ENCODE measurements around the gene NDST4. TPM values are rescaled to one million over a fixed set of nuclear protein-coding genes. Genes with fewer than 3 reads are reported as not detected.
"Not testable (repeated sequence)": the region's sequence is repeated elsewhere in the genome, so short reads cannot be mapped to it uniquely, and the experiment has no call there.

The NDST4 gene
- total and polyA plus RNA-seq, 10 donors: 0.06 to 7.7 (median 1.3) TPM; not detected in 2

DNA sequence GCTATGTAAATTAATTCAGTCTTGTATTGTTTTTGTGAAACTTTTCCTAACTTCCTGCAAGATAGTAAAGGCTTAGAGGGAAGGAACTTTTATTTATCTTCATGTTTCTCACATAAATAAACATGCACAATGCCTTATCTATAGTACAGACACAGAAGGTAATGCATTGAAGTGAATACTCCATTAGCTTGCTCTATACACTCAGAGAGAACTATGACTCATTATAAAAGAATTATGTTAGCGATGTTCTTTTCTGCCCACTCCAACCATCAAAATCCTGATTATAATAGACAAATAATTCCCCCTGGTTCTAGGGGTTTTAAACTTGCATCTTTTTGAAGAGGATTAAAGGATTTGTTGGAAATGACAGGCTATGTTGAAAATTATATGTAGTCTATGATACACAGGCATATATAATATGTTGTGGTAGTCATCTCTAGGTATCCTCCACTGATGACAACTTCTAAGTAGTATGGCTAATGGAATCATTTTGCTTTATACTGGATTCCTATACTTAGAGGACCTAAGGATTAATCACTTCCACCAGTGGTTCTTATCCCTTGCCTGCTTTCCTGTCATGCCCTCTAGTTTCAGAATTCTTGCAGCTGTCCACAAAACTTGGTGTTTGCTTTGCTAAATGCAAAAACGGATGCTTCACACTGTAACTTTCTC is 115.7 kb downstream of the NDST4 start:
- no peak for TF ChIP-seq CTCF (IDR thresholded peaks at IDR 0.05 in 8 of 11, conservative IDR thresholded peaks at IDR 0.05 in 3 of 11)
- TF ChIP-seq POLR2AphosphoS5 (IDR thresholded peaks at IDR 0.05): no peak
- no peak for TF ChIP-seq POLR2A (IDR thresholded peaks at IDR 0.05)
- H3K4me3 ChIP-seq: no peak overlapping the region
- no peaks in the 10 kb centered on the region for H3K9me3 ChIP-seq
- H3K27ac ChIP-seq: no peak overlapping the region
- intact Hi-C loops (cut with DNase I; ENCODE audit: low total_unique reads): no loop called here
- H3K36me3 ChIP-seq: no peaks in the 10 kb centered on the region
- no peak for DNase-seq
- H3K27me3 ChIP-seq (replicated peaks in 1 of 7): no peaks in the 10 kb centered on the region
- H3K4me1 ChIP-seq: no peaks in the 10 kb centered on the region
- WGBS, 5 donors: 58 to 77% (median 75%) methylated on average over 2 of the region's 2 CpGs

- no peaks in the 10 kb centered on the region for H3K4me1 ChIP-seq
- no peak overlapping the region for H3K27ac ChIP-seq
- no peak overlapping the region for H3K4me3 ChIP-seq
- no peaks in the 10 kb centered on the region for H3K36me3 ChIP-seq
- no peak for TF ChIP-seq POLR2AphosphoS5 (IDR thresholded peaks at IDR 0.05)
- TF ChIP-seq CTCF (IDR thresholded peaks at IDR 0.05 in 8 of 11, conservative IDR thresholded peaks at IDR 0.05 in 3 of 11): no peak
- no peak for TF ChIP-seq POLR2A (IDR thresholded peaks at IDR 0.05)
- no peaks in the 10 kb centered on the region for H3K27me3 ChIP-seq (replicated peaks in 1 of 7)
- peaks cover 0 to 3% (median 0%) of the 10 kb centered on the region in 8 donors for H3K9me3 ChIP-seq
- intact Hi-C loops (cut with DNase I; ENCODE audit: low total_unique reads): no loop called here
- 68 to 81% (median 73%) methylated on average over 4 of the region's 4 CpGs for WGBS, 5 donors
- no peak for DNase-seq
These were observed 127.3 kb downstream of the NDST4 start for GRCh38 chr4:114986133-114986532.

GRCh38 chr4:114980932-114981708 is 132.3 kb downstream of the NDST4 start:
- no peak overlapping the region for H3K4me3 ChIP-seq
- intact Hi-C loops (cut with DNase I; ENCODE audit: low total_unique reads): no loop called here
- 87 to 91% (median 89%) methylated on average over 5 of the region's 5 CpGs for WGBS, 5 donors

DNA sequence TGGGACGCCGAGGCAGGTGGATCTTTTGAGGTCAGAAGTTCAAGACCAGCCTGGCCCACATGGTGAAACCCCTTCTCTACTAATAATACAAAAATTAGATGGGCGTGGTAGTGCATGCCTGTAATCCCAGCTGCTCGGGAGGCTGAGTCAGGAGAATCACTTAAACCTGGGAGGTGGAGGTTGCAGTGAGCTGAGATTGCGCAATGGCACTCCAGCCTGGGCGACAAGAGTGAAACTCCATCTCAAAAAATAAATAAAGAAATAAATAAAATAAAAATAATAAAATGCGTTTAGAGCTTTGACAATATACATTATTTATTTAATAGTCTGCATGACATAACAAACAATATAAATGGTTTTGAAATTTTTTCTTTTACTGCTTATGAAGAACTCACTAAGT is 133.0 kb downstream of the NDST4 start:
- H3K9me3 ChIP-seq; H3K36me3 ChIP-seq; H3K4me1 ChIP-seq; DNase-seq; H3K27ac ChIP-seq; H3K27me3 ChIP-seq (replicated peaks in 1 of 7); intact Hi-C loops (cut with DNase I; ENCODE audit: low total_unique reads); H3K4me3 ChIP-seq: not testable (repeated sequence)
- 84 to 93% (median 88%) methylated on average over 7 of the region's 7 CpGs for WGBS, 5 donors

More at GRCh38 chr4:114980932-114981708, 132.3 kb downstream of the NDST4 start:
- Histone ChIP-seq H3K9me3 (peaks cover 0 to 3% (median 0%) of the 10 kb centered on the region in 8 donors), H3K4me1 (no peaks in the 10 kb centered on the region), H3K36me3 (no peaks in the 10 kb centered on the region), H3K27me3 (replicated peaks in 1 of 7) (no peaks in the 10 kb centered on the region), H3K27ac (no peak overlapping the region)
- DNase-seq: no peak
- TF ChIP-seq CTCF (IDR thresholded peaks at IDR 0.05 in 8 of 11, conservative IDR thresholded peaks at IDR 0.05 in 3 of 11): no peak
- TF ChIP-seq POLR2A (IDR thresholded peaks at IDR 0.05): no peak
- TF ChIP-seq POLR2AphosphoS5 (IDR thresholded peaks at IDR 0.05): no peak

Data from spleen (tissue), 11 donors.